HG03108 (cell line): ENCODE data around the gene ZNF283.

Experiments used
- ATAC-seq: cut with Tn5 transposase; IDR thresholded peaks from one replicate; pipeline ENCODE4 v1.9.1; 2021; ENCODE audit warnings: moderate library complexity; ENCODE audit not compliant: unreplicated experiment

The ZNF283 gene

DNA sequence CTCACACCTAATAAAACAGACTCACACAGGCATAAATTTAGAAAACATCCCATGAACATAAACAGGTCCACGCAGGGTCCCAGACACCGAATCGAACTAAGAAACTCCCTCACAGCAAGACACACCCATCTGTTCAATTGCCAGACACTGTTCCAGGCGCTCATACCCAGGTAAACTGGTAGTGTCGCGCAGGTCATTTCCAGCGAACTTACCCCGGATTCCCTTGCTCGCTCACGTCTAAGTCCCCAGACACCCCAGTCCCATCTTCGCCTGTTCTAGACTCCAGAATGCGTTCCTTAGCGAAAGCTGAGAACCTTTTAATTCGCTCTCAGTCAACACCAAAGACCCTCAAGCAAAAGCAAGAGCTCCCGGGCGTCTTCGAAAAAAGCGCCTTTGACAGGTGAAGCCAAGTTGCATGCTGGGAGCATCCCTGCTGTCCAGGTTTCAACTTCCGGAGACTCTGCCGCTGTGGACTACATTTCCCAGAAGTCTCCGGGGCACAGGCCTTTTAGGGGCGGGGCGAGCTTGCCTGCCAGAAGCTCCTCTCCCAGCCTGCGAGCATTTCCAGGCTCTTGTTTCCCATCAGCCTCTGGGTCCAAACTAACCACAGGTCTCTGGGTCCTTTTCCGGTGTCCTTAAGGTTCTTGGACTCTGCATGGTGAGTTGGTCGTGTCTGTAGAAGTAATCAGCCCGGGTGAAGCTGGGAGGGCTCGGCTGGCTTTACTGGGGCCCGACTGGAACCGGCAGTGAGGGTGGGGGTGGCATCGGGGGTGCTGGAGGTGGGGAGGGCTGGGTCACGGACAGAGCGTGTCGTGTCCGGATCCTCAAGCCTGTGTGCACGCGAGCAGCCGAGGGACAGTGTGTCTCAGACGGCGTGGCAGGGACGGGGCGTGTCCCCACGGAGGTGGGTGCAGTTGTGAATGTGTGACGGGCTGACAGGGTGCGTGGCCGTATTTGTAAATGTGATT lies at the start of gene ZNF283:
Gene ZNF283, plus strand, starts transcription at position 535 of the 968 bp plus-strand sequence. CDS start 6,184 bp downstream, outside the sequence.
- peak; percentile 85 for ATAC-seq

GRCh38 chr19:43778651-43779050 lies 48.5 kb upstream of the ZNF283 start:
- no peak for ATAC-seq

GRCh38 chr19:43779147-43779819 lies 47.8 kb upstream of the ZNF283 start:
- no peak for ATAC-seq

GRCh38 chr19:43779820-43780219 lies 47.3 kb upstream of the ZNF283 start:
- no peak for ATAC-seq

- ATAC-seq: peak; percentile 40
Observed at GRCh38 chr19:43780706-43781525, 46.2 kb upstream of the ZNF283 start, which contains the start of gene KCNN4. KCNN4 (minus strand) TSS chr19:43780973; CDS start chr19:43780861, 112 bp downstream.

DNA sequence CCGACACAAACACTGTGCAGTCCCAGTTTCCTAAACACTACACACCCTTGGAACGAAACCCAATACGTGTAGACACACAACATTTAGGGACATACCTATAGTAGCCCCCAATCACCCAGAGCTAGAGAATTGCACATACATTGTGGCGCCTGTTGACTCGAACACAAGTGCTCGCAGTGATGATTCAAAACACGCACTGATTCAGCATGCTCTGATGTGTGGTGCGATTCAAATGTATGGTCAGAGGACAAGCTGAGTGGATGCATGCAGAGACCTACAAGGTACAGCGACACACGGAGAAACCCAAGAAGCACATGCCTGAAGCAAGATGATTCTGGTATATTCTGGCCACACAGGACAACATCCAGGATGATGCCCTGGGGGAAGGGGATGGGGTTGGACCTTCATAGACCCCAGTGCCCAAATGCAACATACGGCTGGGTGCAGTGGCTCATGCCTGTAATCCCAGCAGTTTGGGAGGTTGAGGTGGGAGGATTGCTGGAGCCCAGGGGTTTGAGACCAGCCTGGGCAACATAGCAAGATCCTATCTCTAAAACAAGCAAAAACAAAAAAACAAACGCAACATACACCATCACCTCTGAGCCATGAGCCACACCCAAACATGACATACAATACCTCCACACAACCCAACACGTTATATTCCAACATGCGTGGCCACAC lies 45.4 kb upstream of the ZNF283 start:
- ATAC-seq: no peak

- ATAC-seq: no peak
Observed at GRCh38 chr19:43782311-43782660, 44.8 kb upstream of the ZNF283 start.

DNA sequence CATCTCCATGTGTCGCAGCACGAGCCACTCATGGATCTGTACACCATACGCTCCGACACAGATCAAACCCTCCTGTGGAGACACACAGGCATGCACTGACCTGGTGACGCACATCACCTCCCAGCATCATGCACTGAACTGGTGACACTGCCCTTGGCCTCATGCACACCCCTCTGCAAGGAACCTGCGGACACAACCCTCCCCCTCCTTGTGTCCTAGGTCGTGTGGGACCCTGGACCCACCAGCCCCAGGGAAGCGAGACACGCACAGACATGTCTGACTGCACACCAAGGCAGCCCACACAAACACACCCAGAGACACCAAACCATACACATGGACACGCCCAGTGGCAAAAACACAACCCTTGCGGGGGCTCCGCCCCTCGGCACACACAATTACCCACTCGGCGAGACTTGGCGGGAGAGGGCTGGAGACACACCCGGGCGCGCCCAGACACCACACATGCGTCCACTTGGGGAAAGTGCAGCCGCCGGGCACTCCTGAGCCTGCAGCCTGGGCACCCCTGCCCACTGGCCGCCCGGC lies 44.4 kb upstream of the ZNF283 start:
- ATAC-seq: no peak

GRCh38 chr19:43783636-43784035 lies 43.5 kb upstream of the ZNF283 start:
- no peak for ATAC-seq

- no peak for ATAC-seq
Observed at GRCh38 chr19:43784241-43784980, 42.7 kb upstream of the ZNF283 start.

- ATAC-seq: no peak
Observed at GRCh38 chr19:43784981-43785808, 41.9 kb upstream of the ZNF283 start.

- no peak for ATAC-seq
Observed at GRCh38 chr19:43786665-43787064, 40.5 kb upstream of the ZNF283 start.

- no peak for ATAC-seq
Observed at GRCh38 chr19:43789029-43789428, 38.1 kb upstream of the ZNF283 start.

DNA sequence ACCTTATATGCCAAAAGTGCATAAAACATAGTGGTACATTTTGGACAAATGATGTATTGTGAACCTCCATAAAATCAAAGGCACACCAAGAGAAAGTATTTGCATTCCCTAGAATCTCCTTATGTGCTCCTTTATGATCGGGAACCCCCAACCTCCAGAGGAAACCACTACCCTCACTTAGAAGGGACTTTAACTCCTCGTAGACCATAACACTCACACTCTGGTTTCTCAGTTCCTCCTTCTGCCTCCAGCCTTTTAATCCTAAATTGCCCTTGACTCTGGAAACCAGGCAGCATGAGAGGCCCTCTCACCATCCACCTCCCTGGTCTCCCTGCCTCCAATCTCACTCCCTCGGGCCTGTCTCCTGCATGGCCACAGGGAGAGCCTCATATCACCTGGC lies 36.5 kb upstream of the ZNF283 start:
- ATAC-seq: no peak

- ATAC-seq: no peak
Observed at GRCh38 chr19:43797118-43797517, 30.0 kb upstream of the ZNF283 start.

- ATAC-seq: no peak
Observed at GRCh38 chr19:43797556-43797955, 29.6 kb upstream of the ZNF283 start.

- no peak for ATAC-seq
Observed at GRCh38 chr19:43798026-43798545, 29.0 kb upstream of the ZNF283 start.
